Activated CD4-positive, CD25-positive, alpha-beta regulatory T cell treated with anti-CD3 and anti-CD28 coated beads, Interleukin-2, amount 50 U/mL, for 24 hours (primary cell): ENCODE results near the gene REST.
A peak's percentile ranks its signal among the peaks of the same experiment; 100 is the strongest.
"Not testable (repeated sequence)": the region's sequence is repeated elsewhere in the genome, so short reads cannot be mapped to it uniquely, and the experiment has no call there.

Source experiments
- ATAC-seq, 2 donors: fragments of 150-1000 bp; cut with Tn5 transposase; one replicate each; pipeline ENCODE4 v1.10.0; 2021; ENCODE audit warnings: mild to moderate bottlenecking in 1 of 2, moderate library complexity in 1 of 2

Gene REST, protein sequence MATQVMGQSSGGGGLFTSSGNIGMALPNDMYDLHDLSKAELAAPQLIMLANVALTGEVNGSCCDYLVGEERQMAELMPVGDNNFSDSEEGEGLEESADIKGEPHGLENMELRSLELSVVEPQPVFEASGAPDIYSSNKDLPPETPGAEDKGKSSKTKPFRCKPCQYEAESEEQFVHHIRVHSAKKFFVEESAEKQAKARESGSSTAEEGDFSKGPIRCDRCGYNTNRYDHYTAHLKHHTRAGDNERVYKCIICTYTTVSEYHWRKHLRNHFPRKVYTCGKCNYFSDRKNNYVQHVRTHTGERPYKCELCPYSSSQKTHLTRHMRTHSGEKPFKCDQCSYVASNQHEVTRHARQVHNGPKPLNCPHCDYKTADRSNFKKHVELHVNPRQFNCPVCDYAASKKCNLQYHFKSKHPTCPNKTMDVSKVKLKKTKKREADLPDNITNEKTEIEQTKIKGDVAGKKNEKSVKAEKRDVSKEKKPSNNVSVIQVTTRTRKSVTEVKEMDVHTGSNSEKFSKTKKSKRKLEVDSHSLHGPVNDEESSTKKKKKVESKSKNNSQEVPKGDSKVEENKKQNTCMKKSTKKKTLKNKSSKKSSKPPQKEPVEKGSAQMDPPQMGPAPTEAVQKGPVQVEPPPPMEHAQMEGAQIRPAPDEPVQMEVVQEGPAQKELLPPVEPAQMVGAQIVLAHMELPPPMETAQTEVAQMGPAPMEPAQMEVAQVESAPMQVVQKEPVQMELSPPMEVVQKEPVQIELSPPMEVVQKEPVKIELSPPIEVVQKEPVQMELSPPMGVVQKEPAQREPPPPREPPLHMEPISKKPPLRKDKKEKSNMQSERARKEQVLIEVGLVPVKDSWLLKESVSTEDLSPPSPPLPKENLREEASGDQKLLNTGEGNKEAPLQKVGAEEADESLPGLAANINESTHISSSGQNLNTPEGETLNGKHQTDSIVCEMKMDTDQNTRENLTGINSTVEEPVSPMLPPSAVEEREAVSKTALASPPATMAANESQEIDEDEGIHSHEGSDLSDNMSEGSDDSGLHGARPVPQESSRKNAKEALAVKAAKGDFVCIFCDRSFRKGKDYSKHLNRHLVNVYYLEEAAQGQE

DNA sequence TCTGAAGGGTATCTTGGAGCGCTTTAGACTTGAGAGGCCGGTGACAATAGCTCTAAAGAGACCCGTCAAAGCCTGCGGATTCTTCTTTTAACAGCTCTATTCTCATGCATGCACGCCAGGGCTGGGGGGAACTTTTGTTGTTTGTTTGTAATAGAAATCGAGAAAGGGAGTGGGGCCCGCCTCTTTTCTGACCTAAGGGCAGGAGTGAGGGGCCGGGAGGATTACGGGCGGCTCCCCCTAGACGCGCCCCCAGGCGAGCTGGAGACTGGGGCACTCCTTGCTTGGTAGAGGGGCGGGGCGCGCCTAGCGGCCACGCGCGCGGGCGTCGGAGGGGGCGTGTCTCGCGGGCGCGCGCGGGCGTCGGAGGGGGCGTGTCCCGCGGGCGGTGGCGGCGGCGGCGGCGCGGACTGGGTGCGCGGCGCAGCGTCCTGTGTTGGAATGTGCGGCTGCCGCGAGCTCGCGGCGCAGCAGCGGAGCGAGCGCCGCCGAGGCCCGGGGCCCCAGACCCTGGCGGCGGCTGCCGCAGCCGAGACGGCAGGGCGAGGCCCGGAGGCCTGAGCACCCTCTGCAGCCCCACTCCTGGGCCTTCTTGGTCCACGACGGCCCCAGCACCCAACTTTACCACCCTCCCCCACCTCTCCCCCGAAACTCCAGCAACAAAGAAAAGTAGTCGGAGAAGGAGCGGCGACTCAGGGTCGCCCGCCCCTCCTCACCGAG lies at the start of gene REST:
Gene REST, plus strand, starts transcription at position 412 of the 717 bp plus-strand sequence. CDS start 2,739 bp downstream, outside the sequence.
- ATAC-seq: peak; percentile 66 to 67

DNA sequence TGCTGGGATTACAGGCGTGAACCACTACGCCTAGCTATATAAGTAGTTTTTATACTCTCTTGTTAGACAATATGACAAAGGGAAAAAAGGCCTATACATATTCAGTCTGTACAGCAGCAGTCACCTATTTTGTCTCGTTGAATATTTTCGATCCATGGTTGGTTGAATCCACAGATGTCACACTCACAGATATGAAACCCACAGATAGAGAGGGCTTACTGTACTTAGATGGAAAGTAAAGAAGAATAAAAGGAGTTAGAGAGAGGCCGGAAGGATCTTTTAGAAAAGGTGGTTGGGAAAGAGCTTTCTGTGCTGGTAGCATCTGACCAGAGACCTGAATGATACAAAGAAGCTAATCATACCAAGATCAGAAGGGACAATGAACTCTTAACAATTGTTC lies 47.9 kb upstream of the REST start:
- ATAC-seq: no peak

DNA sequence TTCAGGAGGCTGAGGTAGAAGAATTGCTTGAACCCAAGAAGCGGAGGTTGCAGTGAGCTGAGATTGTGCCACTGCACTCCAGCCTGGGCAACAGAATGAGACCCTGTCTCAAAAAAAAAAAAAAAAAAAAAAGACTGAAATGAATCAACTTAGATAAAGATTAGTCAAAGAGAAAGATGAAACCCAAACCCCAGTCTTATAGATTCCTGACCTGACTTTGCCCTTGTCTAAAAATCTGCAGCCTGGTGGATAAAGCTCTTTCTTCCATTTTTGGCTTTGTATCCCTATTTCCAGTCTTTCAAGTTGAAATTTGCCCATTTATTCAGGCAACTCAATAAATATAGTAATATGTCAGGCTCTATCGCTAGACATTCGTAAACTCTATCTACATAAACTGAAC lies 46.9 kb upstream of the REST start:
- no peak for ATAC-seq

DNA sequence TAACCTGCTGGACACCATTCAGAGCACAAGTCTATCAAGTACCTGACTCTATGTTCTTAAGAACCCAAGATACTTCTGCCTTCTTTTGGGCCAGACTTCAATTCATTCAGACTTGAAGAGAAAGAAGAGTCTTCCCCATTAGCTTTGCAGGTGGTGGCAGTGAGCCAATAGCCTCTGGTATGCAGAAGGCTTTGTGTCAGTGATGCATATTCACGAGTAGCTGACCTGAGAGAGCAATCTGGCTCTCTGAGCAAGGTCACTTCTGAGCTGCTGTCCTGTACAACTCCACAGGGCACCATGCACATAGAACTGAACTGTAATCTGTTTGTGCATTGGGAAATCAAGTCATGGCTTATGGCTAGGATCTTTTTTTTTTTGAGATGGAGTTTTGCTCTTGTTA lies 46.3 kb upstream of the REST start:
- ATAC-seq: no peak

DNA sequence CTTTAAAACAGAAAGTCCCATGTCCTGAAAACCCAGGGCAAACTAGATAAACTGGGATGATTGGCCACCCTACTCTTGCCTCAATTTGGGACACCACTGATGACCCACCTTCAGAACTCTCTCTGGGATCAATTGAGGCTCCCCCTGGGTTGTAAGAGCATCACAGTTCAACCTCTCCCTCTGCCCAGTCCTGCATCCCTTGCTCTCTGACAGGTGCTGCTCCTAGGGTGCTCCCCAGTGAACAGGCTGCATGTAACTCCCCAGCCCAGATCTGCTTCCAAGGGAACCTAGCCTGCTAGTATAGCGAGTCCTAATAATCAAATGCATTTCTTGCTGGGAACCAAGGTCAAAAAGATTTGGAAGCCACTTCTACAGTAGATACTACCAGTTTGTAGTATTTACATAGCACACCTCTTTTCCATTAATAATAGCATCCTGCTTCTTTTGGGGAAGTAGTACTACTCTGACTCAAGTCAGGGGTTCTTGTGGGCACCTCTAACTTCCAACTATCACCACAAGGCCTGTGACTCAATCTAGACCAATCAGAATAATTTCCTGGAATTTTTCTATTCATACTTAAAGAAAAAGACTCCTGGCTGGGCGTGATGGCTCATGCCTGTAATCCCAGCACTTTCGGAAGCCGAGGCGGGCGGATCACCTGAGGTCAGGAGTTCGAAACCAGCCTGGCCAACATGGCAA lies 44.1 kb upstream of the REST start:
- peak in 1 of 2 donors; percentile 41 for ATAC-seq

DNA sequence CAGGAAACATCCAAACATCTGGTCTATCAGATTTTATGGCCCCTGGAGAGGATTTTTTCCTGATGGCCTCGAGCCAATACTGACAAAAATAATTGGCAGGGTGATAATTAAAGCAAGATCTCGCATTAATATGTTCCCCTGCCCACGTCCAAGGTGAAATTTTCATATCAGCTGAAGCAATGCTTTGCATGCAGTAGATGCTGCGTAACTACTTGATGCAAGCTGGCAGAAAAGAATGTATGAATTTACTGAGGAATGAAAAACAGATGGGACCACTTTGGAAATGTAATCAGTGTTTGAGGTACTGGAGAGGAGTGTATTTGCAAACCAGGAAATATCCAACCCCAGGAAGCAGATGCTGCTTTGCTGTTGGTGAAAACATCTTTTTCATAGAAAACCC lies 36.8 kb upstream of the REST start:
- no peak for ATAC-seq

DNA sequence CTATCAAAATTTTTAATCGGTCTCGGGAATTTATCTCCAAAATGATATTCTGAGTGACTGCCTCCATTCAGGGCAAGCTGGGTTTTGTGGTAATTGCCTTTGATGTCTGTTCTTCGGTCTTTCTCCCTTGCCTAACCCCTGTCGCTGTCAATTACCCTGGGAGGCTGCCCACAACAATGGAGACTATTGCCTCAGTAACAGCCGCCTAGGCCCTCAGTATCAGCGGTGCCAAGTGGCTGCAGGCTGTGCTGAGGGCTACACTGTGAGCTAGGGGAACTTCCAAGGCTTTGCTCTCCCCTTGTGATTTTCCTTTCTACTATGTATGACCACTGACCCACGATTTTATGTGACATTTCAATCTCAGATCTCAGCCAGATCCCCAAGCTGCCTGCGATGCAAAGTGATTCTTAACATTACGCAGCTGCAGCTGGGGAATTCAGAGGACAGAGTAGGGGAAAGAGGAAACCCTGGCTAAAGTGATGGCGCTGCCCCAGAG lies 36.3 kb upstream of the REST start:
- no peak for ATAC-seq

DNA sequence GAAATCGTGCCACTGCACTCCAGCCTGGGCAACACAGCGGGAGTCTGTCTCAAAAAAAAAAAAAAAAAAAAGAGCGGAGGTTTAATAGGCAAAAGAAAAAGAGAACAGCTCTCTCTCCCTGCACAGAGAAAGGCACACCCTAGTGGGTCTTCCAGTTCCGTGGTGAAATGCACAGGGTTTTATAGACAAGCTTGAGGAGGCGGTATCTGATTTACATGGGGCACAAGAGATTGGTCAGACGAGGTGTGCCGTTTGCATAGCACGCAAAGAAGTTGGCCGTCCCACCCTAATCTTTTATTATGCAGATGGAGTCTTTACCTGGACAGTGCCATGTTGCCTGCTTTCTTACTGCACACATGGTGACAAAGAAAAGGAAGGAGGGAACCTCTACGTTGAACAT lies 33.5 kb upstream of the REST start:
- no peak for ATAC-seq

DNA sequence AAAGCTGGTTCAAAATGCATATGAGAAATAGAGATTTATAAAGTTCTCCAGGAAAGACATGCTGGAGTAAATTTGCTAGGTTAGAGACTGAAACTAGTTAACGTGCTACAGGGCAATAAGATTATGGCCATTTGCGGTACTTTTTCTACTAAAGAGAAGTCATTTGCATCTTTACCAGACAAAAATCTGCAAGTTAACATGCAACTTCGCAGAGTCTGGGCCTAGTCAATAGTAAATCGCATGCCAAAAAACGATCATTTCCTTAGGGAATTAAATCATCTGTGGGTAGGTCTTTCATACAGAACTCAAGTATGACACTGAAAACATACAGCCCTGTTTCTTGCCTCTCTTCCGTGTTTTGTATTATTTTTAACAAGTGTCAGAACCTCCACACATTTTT lies 32.8 kb upstream of the REST start:
- ATAC-seq: no peak

DNA sequence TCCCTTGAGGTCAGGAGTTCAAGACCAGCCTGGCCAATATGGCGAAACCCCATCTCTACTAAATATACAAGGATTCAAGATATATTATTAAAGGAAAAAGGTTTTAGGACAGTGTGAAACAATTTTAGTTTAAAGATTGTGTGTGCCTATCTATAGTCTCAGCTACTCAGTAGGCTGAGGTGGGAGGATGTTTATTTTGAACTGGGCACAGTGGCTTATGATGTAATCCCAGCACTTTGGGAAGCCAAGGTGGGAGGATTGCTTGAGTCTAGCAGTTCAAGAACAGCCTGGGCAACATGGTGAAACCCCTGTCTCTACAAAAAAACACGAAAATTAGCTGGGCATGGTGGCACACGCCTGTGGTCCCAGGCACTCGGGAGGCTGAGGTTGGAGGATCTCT lies 31.4 kb upstream of the REST start:
- ATAC-seq: no peak

DNA sequence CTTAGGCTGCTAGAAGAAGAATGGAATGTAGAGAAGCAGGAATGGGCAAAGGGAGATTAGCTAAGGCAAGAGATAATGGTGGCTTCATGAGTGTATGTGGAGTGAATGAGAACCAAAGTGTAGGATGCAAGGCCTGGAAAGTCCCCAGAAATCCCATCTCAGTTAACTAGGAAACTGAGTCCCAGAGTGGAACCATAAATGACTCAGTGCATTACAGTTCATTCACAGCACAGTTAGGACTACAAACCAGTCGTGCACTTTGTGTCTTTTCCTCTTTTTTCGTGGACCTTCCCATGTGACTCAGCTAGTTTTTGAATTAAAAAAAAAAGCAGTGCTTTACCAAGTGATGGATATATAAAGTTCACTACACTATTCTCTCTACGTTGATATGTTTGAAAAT lies 27.7 kb upstream of the REST start:
- ATAC-seq: no peak

DNA sequence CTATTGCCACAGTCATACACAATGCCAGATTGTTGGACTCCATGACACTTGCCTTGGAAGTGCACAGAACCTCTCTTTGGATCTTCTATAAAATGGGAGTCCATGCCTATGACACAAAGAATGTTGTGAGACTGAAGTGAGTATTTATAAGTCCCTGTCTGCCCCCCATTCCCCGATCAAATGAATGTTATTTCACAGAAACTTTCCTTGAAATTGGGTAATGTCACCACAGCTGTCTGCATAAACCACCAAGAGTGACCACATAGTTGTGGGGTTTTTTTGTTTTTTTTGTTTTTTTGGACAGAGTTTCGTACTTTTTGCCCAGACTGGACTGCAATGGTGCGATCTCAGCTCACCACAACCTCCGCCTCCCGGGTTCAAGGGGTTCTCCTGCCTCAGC lies 27.1 kb upstream of the REST start:
- ATAC-seq: no peak

DNA sequence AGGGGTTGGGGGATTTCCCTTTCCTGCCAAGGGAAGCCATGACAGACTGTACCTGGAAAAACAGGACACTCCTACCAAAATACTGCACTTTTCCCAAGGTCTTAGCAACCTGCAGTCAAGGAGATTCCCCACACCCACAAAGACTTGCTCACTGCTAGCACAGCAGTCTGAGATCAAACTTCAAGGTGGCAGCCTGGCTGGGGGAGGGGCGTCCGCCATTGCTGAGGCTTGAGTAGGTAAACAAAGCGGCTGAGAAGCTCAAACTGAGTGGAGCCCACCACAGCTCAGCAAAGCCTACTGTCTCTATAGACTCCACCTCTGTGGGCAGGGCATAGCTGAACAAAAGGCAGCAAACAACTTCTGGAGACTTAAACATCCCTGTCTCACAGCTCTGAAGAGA lies 23.2 kb upstream of the REST start:
- not testable (repeated sequence) for ATAC-seq

DNA sequence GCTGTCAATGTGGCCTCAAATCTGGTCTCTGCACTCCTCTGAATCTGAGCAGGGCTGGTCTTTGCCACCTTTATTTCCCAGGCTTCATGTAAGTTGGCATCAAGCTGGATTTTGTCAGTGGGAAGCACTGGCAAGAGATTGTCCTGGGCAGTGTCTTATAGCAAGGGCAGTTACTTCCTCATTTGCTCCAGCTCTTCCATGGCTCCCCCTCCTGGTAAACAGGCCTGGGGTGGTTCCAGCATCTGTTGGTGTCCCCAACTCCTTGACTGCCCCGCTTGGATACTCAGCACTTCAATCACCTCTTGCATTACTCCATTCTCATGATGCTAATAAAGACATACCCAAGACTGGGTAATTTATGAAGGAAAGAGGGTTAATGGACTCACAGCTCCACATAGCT lies 15.0 kb upstream of the REST start:
- ATAC-seq: no peak

DNA sequence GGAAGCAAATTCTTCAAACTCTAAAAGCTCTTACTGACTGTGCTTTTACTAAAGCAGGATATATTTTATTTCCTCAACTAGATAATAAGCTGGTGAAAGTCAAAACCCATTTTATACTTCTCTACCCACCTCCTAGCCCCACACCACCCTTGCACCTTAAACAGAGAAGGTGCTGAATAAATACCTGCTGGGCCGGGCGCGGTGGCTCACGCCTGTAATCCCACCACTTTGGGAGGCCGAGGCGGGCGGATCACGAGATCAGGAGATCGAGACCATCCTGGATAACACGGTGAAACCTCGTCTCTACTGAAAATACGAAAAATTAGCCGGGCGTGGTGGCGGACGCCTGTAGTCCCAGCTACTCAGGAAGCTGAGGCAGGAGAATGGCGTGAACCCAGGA lies 9.9 kb upstream of the REST start:
- ATAC-seq: not testable (repeated sequence)

DNA sequence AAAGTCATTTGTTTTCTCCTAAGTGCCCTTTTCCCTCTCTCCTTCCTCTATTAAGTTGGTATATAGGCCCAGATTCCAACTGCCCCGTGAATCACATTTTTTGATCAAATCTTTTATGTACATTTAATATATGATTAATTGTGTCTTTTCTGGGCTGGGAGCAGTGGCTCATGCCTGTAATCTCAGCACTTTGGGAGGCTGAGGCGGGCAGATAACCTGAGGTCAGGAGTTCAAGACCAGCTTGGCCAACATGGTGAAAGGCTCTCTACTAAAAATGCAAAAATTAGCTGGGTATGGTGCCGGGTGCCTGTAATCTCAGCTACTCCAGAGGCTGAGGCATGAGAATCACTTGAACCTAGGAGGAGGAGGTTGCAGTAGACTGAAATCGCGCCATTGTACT lies 7.5 kb upstream of the REST start:
- ATAC-seq: not testable (repeated sequence)

DNA sequence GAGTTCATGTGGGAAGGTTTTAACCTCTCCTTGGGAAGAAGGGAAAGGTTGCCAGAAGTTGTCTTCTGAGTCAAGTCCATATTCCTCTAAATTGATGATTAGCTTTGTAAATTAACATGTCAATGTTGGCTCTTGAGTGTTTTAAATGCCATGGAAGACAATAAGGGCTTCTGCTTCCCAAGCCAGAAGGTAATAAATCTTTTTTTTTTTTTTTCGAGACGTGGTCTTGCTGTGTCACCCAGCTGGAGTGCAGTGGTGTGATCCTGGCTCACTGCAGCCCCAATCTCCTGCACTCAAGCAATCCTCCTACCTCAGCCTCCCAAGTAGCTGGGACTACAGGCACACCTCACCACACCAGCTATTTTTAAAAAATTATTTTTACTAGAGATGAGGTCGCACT lies 5.0 kb upstream of the REST start:
- ATAC-seq: no peak

DNA sequence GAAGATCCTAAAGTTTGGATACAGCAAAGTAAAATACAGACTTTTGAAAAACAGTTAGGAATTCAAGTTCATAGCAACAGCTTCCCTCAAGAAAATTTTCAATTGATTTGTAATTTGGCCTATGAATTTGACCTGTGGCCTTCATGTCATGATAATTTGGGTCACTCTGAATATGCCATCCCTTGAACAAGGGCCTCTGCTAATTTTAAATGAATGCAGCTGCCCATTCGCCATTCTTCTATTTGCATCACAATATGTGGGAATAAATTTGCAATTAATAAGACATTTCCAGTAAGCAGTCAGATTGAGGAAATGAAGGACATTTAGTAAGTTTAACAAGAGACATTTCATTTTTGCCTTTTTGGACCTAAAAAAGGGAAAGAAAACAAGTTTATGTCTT lies 1.9 kb upstream of the REST start:
- no peak for ATAC-seq

DNA sequence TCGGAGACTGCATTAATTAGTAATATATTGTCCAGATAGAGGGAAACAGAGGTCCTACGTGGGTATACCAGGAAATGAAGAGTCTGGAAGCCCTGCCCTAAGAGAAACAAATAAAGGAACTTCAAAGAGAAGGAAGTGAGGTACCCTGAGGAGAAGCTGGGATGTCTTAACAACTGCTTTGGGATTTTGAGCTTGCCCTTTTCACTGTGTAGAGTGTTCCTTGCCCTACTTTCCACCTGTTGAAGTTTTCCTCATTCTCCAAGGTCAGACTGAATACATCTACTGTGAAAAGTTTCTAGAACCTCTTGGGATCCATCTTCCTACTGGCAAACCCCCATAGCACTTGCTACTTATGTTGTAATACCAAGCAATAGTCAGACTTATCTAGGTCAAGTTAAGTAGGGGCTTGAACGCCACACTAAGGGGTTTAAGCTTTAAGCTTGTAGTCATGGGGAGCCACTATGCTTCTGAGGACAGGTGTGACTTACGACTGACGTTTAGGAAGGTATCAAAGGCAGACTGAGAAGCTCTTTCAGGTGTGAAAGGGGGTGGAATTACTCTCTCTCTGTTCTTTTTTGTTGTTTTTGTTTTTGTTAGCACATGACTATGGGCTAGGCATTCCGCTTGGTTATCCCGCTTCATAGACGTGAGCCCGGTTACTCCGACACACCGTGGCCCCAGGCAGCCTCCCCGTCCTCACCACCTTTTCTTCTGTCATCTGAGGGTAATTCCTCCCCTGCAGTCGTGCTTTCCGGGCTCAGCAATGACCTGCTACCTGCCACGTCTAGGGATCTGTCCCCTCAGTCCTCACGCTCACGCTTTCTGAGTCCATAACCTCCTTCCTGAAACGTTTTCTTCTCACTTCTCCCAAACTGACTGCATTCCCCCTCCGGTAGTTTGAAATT lies 959 bp upstream of the REST start:
- no peak for ATAC-seq

DNA sequence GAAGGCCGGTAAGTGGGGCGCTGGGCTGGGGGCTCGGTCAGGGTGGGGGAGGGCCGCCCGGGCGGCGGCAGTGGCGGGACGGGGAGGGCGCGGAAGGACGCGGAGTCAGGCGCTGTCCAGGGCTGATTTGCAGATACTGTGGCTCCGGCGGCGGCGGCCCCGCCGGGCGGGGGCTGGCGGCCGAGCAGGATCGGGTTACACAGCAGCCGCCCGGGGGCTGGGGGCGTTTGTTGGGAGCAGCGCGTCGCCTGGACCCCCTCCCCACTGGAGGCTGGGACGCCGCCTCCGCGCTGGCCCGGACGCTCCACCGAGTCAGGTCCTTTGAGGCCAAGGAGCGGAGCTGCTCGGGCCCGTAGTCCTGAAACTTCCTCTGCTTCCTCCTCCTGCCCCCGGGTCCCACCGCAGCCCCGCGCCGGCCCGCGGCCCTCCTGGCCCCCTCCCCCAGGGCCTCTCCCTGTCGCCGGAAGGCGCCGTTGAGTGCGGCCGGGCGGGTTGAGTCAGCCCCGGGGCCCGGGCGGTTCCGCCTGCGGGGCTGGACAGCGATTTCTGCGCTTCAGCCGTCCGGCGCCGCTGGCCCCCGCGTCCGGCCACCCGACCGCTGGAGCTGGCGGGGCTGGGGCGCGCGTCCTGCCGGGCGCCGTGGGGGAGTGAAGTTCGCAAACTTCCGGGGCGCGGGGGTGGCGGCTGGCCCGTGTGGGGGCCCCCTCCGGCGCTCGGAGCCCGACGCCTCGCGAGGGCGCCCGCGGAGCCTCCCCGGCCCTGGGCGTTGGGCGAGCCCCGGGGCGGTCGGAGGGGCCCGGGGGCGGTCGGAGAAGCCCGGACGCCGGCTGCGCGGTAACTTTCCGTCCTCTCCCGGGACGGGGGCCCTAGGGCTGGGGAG lies 746 bp downstream of the REST start:
- peak; percentile 69 to 71 for ATAC-seq
